Activated CD8-positive, alpha-beta memory T cell treated with anti-CD3 and anti-CD28 coated beads, Interleukin-2, amount 50 U/mL, for 1 hour (primary cell): ENCODE measurements around the gene HDAC4.

Experiments used
- DNase-seq: peaks from one replicate; pipeline ENCODE4 v3.0.0-alpha.2; 2020; ENCODE audit errors: extremely low read depth

HDAC4 gene

DNA sequence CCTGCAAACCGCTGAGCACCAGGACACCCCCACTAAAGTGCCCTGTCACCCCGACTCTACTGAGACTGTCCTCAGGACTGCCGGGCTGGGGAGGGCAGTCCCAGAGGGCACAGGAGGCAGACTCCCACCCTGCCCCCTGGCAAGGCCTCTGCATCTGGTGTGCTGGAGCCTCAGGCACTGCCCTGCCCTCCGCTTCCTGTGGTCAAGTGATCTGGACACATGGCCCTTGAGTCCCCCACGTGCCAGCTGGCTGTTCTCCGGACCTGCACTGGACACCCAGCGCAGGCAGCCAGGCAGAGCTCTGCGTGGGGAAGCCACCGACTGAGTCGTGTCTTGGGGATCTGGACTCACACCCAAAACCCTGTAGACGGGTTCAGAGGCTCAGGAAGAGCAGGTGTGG lies 335.3 kb downstream of the HDAC4 start:
- no peak for DNase-seq

DNA sequence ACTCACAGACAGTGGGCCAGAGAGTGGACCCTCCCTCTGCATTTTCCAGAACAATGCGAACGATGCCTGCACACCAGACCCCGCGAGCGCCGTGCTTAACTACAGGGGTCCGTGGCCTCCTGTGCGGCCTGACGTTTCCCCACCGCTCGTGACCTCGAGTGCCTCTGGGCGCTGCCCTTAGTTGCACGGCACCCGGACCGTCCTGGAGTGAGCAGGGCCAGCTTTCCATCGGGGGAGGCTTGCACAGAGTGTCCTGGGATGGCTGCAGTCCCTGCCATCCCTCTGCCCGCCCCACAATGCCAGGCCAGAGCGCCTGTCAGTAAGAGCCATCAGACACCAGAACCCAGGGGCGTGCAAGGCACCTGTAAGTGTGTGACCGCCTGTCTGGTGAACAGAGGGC lies 335.9 kb downstream of the HDAC4 start:
- DNase-seq: no peak

DNA sequence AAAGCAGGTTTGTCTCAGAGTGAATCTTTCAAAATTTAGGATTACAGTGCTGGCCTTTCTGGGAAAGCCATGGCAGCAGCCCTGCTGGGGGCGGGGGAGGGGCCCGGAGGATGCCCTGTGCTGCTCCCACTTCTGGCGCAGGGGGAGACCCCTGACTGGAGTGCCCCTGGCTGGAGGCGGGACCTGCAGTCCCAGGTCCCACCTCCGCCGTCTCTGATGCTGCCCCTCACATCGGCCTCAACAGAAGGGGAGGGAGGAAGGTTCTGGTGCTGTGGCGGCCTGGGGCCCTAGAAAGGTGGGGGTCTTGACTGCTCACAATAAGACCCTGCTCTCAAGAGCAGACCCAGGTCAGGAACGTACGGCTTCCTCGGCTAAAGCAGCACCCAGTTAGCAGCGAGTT lies 336.6 kb downstream of the HDAC4 start:
- DNase-seq: no peak

DNA sequence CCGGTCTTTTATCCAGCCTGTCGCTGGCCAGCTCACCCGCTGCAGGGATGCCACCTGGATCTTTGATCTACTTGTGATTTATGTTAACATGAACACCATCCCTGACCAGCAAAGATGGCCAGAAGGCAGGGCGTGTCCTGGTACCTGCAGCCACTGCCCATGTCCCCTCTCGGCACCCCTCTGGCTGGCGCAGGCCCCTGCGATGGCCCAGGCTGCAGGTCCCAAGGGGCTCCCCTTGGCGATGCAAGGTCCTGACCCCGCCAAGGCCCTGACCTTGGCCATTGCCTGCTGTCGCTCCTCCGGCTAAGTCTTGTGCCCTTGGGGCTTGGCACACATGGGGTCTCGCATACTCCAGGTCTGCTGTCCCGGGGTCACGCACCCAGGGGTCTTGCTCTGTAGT lies 338.1 kb downstream of the HDAC4 start:
- no peak for DNase-seq

DNA sequence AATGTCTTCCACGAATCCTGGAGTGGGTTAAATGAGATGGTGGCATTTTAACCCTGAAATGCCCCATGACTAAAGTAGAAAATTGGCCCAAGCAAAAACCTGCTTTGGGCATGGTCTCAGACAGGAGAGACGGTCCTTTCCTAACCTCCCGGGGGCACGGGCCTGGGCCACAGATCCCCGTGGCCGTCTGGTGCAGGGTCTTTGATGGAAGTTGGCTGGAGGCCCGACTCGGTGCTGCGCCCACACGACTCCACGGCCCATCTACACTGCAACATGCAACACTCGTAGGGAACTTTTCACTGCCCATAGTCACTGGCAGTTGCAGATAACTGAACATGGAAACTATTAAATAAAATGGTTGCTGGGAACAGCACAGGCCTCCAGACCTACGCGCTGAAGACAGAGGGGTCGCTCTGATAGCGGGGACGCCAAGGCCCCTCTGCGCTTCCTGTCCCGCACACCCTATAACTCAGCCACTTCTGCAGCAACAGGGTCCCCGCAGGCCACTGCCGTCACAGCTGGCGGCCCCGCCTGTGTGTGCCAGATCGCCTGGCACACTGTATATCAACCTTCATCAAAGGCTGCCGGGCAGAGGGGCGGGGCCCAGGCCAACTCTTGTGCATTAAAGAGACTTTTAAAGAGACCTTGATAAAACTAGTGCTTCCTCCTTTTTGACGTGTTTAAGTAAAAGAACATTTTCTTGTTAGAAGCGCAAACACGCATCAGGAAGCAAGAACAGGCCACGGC lies 338.8 kb downstream of the HDAC4 start:
- no peak for DNase-seq

DNA sequence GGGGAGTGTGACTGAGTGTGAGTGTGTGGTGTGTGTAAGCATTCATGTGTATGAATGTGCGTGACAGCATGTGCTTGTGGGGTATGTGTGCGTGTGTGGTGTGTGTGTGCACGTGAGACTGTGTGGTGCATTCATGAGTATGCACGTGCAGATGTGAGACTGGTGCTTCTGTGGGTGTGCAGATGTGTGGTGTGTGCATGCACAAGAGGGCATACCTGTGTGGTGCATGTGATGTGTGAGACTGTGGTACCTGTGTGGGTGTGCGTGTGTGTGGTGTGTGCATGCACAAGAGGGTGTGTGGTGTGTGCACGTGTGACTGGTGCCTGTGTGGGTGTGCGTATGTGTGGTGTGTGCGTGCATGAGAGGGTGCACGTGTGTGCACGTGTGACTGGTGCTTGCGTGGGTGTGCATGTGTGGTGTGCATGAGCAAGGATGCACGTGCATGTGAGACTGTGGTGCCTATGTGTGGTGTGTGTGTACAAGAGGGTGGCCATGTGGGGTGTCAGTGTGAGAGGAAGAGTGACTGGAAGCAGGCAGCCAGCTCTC lies 339.6 kb downstream of the HDAC4 start:
- DNase-seq: no peak

DNA sequence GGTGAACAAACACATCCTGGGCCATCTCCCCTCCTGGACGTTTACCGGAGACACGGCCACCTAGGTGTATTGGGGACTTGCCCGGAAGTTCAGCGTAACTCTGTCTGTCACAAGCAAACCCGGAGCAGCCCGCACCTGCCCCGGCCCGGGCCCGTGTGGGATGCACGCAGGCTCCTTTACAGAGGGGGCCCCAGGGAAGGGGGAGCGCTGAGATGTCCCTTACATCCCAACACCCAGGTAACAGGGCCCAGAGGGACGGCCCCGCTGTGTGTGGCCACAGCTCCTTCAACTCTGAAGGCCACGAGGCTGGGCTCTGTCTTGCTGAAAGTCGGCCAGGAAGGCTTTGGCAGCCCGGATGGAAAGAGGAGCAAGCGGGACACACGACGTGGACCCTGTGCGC lies 340.1 kb downstream of the HDAC4 start:
- DNase-seq: no peak

DNA sequence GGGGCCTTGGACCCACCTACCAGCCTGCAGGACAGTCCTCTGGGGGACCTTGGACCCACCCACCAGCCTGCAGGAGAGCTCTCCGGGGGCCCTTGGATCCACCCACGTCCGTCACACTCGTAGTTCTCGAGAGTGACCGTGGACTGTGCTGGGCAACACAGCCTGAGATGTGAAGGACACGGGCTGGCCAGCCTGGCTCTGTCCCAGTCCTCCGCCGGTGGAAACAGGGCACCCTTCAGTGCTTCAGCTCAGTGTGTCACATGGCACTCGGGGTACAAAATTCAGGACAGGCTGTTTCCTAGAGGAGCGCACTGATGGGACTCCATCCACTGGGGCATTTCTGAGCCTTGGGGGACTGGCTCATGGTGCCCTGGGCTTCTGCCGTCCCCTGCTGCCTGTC lies 341.0 kb downstream of the HDAC4 start:
- DNase-seq: no peak

DNA sequence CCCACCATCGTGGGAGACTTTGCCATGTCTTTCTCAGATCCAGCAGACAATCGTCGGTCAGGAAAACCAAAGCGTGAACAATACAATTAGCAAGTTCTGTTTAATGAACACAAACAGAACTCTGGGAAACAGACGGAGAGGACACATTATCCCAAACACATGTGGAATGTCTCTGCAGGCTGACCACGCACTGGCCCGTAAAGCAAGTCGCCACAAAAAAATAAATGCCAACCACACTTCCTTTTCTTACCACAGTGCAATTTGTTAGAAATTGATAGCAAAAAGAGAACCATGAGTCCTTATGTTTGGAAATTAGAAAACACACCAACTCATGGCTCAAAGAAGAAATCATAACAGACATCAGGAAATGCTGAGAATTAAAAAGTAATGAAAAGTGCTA lies 342.1 kb downstream of the HDAC4 start:
- DNase-seq: no peak

DNA sequence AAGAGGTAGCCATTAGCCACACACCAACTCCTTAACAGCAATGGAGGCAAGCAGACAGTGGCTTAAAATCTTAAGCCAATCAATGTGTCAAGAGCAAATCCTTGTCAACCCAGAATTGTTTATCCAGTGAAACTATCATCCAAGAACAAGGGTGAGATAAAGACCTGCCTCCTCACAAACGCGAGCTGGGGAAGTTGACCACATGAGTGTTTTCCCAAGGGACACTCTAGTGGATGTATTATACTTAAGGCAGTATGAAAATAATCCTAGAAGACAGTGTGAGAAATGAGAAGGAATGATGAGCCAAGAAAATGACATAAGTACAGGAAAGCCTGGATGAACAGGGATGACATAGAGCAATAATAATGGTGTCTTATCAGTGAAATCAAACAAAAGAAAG lies 343.3 kb downstream of the HDAC4 start:
- no peak for DNase-seq

DNA sequence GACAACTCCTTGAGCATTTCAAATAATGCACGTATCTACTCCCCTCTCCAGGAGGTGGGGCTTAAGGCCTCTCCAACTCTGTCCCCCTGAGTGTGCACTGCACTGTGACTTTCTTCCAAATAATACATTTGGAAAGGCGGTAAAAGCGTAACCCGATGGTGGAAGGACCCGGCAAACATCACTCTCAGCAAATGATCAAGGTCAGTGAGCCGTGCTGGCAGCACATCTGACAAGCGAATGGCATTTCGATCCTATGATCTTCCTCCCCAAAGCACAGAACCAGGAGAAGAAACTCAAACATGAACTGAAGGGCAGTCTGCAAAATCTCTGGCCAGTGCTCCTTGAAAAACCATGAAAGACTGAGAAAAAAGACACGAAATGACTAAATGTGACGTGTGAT lies 344.2 kb downstream of the HDAC4 start:
- no peak for DNase-seq

DNA sequence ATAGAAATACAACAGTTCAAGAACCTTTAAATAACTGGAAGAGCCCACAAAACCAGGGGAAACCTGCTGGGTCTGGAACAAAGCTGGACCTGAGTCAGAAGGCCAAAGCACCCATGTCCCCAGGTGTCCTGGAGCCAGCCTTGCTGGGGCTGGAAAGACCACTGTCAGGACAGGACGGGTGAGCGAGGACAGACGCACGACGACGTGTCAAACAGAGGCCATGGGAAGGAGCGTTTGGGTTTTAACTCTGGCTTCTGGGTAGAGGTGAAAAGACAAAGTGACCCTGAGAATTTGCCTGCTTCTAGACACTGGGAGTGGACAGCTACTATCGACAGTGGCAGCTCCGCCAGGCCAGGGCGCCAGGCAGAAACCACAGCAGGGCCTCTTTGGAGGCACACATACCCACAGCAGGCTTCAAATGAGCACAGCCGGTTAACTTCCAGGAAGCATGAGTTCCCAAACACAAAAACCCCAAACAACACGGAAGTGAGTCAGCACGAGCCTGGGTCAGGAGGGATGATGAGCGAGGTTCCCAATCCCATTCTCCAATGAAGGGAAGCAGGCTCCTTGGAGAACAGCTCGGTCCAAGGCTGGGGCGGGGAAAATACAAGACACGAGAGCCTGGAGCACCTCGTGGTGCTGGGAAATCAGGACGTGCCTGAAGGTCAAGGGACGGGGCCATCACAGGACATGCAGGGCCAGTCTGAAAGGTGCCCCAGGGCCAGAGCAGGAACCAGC lies 344.9 kb downstream of the HDAC4 start:
- DNase-seq: no peak

DNA sequence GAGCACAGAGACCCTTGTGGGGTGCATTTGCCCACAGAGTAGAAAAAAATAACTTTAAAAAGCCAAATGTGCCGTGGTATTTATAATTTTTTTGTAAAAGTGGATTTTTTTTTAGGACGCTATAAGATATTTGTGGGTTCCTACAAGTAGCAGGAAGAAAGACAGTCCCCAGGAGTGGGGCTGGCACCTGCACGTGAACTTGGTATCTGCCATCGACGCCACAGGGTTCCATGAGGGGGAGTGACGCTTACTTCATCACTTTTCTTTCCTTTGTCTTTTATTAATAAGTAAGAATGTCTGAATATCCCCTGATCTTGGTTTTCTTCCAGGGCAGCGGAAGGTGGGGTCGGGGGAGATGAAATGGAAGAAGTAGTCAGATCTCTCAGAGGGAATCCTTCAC lies 345.9 kb downstream of the HDAC4 start:
- no peak for DNase-seq

DNA sequence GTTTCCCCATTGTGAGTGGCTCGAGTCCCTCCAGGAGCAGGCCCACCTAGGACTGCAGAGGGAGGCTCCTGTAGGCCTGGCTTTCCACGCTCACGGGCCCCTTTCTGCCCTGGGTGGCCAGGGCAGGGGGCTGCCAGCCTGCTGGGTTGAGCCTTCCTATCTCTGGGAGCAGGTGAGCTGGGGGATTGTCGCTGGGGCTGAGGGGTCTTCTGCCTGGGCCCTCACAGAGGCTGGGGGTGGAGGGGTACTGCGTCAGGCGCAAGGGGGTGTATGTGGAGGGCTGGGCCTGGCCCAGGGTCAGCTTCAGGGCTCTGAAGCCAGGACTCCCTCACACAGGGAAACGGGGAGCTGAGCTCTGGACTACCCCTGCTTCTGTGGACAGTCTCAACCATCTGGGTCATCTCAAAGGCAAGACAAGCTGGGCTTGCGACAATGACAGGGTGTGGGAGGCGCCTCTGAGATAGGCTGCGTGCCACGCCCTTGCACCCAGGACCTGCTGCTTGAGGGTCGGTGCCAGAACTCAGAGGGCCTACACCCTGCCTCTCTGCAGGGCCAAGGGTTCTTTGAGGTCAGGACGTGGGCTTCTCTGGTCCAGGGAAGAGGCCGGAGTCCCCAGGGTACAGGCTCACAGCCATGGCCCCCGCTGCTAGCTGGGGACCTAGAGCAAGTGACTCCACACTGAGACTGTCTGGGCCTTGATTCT lies 346.9 kb downstream of the HDAC4 start:
- no peak for DNase-seq

DNA sequence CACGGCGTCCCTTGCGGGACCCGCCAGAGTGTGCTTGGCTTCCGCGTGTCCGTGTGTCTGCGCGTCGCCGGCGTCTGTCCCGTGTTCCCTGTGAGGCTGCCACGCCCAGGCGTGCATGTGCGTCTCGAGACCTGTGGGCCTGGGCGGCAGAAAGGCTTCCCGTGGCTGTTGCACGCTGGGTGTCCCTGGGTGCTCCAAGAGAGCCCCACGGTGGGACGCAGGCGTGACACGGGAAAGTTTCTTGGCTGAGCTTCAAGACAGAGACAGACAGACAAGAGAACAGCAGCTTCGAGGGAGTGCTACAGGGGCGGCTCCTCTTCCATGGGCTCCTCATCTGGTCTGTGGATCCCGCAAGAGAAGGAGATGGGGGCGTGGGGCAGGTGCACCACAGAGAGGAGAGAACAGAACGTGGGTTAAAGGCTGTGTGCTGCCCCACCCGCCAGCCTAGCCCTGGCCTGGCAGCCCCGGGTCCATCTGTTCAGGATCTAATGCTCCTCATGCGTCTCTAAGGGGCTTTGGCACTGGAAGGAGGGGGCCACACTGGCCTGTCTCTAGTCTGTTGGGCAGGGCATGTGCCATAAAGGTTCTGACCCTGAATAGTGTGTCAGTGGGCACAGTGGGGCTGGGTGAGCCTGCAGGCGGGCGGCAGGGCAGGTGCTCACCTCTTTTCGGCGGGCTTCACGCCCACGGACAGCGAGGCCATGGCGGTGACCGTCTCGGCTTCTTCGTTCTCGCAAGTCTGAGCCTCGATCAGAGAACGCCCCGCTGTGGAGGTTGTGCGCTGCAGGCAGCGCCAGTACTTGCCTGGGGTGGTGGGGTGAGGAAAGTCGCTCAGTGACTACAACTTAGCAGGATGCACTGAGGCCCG lies 347.8 kb downstream of the HDAC4 start:
- DNase-seq: no peak

DNA sequence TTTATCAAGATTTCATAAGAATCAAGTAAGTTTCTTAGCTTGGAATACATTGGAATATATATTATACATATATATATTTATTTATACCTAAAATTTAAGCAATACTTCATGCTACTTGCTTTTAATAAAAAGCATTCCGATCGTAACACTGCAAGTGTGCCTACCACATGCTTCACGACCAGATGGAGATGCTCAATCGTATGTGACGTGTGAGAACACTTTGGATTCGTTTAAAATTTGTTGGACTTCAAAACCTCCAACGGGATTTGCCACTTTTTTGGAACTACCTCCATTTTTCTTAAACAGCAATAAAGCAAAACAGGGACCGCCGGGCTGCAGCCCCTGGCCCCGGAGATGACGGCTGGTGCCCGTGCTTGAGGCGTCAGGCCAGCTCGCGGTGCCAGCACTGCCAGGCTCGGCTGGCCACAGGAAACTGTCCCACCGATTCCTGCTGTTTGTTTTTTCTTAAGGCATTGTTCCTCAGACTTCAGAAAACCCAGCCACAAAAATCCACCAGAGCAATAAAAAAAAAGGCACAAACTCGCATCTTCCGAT lies 348.9 kb downstream of the HDAC4 start:
- no peak for DNase-seq

DNA sequence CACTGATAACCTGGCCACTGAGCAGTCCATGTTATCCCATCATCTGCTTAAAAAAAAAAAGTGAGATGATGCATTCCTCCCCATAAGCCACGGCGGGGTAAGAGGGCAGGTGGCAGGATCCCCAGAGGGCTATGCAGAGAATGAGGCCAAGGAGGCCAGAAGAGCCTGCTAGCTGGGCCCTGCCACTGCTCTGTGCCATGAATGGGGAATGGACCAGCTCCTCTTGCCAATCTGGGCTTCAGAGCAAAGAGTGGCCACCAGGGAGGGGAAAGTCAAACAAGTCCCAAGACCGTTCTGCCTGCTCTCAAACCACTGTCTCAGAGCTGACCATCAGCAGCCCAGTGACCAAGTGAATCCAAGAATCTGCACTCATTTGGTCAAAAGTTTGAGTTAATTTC lies 350.6 kb downstream of the HDAC4 start:
- no peak for DNase-seq

DNA sequence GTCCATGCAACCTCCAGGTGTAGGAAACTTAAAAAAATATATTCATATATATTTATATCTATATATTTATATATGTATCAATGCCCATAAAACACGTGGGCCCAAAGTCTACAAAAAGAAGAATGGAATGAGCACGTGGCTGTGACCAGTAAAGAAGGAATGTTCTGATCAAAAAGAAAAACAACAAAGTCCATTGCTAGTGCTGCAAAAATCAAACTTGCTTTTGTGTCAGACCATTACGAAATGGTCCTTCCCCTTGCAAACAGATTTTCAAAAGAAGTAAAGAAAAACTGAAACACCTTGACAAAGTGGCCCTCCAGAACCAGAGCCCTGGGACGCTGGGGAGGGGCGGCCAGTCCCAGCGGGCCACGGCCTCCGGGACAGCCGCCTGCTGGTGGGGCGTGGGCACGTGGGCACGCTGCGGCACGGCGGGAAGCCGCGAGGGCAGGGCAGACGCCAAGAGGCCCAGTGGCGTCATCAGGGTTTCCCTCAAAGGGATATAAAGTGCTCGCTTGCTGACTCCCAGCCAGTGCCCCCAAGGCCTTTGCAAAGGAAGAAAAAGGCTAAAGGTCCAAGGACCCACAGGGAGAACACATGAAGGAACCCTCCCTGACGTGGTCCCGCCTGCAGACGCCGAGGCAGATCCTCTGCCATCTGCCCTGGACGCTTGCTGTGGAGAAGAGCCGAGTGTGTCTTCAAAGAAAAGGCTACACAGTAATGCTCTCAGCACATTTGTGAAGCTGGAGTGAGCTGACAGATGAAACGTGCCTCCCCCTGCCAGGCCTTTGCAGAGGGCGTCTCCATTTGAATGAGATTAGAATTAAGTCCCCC lies 351.2 kb downstream of the HDAC4 start:
- DNase-seq: no peak

DNA sequence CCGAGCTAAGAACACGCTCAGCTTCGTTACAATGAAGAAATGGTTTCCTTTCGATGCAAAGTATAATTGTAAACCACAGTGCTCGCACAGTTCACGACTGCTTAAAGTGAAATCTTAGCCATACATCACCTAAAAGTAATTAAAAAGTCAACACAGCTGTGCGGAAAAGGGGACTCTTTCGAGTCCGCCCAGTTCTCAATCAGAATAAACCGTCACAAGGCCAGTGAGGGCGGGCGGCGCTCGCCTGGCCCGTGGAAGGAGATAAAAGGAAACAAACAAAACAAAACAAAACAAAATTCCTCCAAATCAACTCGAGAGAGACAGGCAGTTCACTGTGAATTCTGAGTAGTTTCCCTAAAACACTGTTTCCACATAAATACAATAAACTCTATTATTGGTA lies 352.1 kb downstream of the HDAC4 start:
- no peak for DNase-seq

DNA sequence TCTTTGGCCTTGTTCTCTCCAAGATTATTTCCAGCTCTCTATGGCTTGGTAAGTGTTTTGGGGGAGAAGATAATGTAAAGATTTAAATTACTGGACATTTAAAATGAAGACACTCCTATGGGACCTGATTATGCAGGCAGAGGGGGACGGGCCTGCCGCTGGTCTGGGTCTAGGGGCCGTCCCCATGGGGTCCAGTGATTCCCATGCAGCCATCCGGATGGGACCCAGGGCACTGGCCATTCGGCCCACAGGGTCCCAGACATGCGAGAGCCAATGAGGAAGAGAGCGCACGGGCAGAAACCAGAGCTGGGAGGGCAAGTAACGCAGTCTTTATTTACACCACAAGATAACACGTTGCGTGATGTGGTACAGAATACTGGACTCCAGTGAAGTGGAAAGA lies 353.0 kb downstream of the HDAC4 start:
- DNase-seq: no peak

DNA sequence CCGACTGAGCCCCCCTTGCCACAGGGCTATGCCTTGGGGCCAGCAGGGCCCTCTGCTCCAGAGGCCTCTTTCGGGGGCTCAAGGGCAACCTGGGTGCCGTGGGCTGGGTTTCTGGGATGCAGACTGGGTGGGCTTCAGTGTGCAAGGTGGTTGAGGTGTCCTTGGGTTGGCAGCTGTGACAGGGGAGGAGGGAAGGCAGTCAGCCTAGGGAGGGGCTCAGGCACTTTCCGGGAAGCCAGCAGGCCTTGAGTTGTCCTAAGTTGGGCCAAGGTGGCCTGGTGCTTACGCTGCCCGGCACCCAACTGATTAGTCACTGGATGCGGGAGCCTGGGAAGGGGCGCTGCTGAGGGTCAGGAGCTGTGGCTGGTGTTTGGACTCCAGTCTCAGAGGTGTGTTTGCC lies 353.4 kb downstream of the HDAC4 start:
- no peak for DNase-seq
